Breast epithelium (tissue), 3 donors: ENCODE data around the gene PKD1.

Source experiments
- CTCF ChIP-seq, 3 donors: fragments of 450-650 bp; IDR thresholded peaks; one replicate each; pipeline ENCODE4 v1.5.1; 2016 to 2017; ENCODE audit warnings: antibody characterized with exemption in 3 of 3, mild to moderate bottlenecking in 3 of 3, moderate library complexity in 3 of 3
- POLR2A ChIP-seq: fragments of 450-650 bp; IDR thresholded peaks from one replicate; pipeline ENCODE4 v1.6.1; 2016; ENCODE audit warnings: antibody characterized with exemption, mild to moderate bottlenecking, moderate library complexity

GRCh38 chr16:2184346-2184745 is 48.6 kb upstream of the PKD1 start:
- TF ChIP-seq CTCF (IDR thresholded peaks at IDR 0.05), result no peak
- TF ChIP-seq POLR2A, result no peak
